ENCODE results near the gene DCDC2. TPM values are rescaled to one million over a fixed set of nuclear protein-coding genes. Genes with fewer than 3 reads are reported as not detected.
"Not testable (repeated sequence)": the region's sequence is repeated elsewhere in the genome, so short reads cannot be mapped to it uniquely, and the experiment has no call there.

Gene DCDC2
- total RNA-seq, 1 experiment from 2014 or later = 1.8 TPM

DNA sequence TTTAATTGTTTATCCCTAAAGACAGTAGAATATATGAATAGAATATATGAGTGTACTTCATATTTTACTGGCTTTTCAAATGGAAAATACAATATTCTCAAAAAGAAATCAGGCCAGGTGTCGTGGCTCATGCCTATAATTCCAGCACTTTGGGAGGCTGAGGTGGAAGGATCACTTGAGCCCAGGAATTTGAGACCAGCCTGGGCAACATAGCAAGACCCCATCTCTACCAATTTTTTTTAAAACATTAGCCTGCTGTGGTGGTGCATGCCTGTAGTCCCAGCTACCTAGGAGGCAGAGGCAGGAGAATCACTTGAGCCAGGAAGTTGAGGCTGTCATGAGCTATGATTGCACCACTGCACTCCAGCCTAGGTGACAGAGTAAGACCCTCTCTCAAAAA lies 116.1 kb downstream of the DCDC2 start:
- ATAC-seq; H3K4me3 Mint-ChIP-seq; POLR2A ChIA-PET; H3K27me3 Mint-ChIP-seq (ENCODE audit: low read depth); DNase-seq (ENCODE audit: low spot score); CTCF ChIA-PET; H3K27ac Mint-ChIP-seq; H3K36me3 Mint-ChIP-seq: not testable (repeated sequence)
- peaks cover 17% of the 10 kb centered on the region for H3K9me3 Mint-ChIP-seq
- TF ChIP-seq ZNF121 (CRISPR knock-in tag; IDR thresholded peaks at IDR 0.05) = peak; percentile 53; the same call in 1 of the 2 replicates
- peaks cover 21% of the 10 kb centered on the region for H3K4me1 Mint-ChIP-seq

DNA sequence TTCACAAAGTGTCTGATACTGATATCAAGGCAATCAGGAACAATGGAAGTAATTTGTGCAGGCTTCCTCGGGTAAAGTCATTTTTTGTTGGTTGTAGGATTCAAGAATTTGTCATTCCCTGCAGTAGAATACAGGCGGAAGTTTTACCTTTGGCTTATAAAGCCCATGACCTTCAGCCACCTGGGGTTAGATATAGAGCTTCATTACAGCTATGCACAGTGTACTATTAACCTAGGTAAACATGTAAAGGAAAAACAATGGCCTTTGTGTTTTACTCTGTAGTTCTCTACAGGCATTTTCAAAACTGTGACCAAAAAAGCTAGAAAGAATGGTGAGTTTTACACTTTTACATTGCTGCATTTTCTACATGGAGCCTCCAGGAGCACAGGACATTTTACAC lies 116.9 kb downstream of the DCDC2 start:
- Mint-ChIP-seq H3K4me1 (peaks cover 21% of the 10 kb centered on the region), H3K4me3 (no peak overlapping the region), H3K36me3 (peaks cover 7% of the 10 kb centered on the region), H3K9me3 (peaks cover 18% of the 10 kb centered on the region), H3K27ac (no peak overlapping the region), H3K27me3 (ENCODE audit: low read depth) (peaks cover 5% of the 10 kb centered on the region)
- no peak for ATAC-seq
- no peak for DNase-seq (ENCODE audit: low spot score)
- TF ChIP-seq EMX1 (CRISPR knock-in tag; IDR thresholded peaks at IDR 0.05) (no peak), SOX15 (CRISPR knock-in tag; IDR thresholded peaks at IDR 0.05) (no peak), NR3C1 (CRISPR knock-in tag; conservative IDR thresholded peaks at IDR 0.05; ENCODE audit: low read depth) (no peak), ZNF121 (CRISPR knock-in tag; IDR thresholded peaks at IDR 0.05) (no peak), FOXJ3 (CRISPR knock-in tag; IDR thresholded peaks at IDR 0.05; ENCODE audit: borderline replicate concordance) (no peak)
- TF ChIP-seq, protein P1, sequence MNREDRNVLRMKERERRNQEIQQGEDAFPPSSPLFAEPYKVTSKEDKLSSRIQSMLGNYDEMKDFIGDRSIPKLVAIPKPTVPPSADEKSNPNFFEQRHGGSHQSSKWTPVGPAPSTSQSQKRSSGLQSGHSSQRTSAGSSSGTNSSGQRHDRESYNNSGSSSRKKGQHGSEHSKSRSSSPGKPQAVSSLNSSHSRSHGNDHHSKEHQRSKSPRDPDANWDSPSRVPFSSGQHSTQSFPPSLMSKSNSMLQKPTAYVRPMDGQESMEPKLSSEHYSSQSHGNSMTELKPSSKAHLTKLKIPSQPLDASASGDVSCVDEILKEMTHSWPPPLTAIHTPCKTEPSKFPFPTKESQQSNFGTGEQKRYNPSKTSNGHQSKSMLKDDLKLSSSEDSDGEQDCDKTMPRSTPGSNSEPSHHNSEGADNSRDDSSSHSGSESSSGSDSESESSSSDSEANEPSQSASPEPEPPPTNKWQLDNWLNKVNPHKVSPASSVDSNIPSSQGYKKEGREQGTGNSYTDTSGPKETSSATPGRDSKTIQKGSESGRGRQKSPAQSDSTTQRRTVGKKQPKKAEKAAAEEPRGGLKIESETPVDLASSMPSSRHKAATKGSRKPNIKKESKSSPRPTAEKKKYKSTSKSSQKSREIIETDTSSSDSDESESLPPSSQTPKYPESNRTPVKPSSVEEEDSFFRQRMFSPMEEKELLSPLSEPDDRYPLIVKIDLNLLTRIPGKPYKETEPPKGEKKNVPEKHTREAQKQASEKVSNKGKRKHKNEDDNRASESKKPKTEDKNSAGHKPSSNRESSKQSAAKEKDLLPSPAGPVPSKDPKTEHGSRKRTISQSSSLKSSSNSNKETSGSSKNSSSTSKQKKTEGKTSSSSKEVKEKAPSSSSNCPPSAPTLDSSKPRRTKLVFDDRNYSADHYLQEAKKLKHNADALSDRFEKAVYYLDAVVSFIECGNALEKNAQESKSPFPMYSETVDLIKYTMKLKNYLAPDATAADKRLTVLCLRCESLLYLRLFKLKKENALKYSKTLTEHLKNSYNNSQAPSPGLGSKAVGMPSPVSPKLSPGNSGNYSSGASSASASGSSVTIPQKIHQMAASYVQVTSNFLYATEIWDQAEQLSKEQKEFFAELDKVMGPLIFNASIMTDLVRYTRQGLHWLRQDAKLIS (CRISPR knock-in tag; IDR thresholded peaks at IDR 0.05; ENCODE audit: borderline replicate concordance) = no peak
- TF ChIP-seq, protein P2, sequence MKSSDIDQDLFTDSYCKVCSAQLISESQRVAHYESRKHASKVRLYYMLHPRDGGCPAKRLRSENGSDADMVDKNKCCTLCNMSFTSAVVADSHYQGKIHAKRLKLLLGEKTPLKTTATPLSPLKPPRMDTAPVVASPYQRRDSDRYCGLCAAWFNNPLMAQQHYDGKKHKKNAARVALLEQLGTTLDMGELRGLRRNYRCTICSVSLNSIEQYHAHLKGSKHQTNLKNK (CRISPR knock-in tag; IDR thresholded peaks at IDR 0.05) = no peak
- TF ChIP-seq, protein P3, sequence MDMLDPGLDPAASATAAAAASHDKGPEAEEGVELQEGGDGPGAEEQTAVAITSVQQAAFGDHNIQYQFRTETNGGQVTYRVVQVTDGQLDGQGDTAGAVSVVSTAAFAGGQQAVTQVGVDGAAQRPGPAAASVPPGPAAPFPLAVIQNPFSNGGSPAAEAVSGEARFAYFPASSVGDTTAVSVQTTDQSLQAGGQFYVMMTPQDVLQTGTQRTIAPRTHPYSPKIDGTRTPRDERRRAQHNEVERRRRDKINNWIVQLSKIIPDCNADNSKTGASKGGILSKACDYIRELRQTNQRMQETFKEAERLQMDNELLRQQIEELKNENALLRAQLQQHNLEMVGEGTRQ (CRISPR knock-in tag; IDR thresholded peaks at IDR 0.05) = no peak
- CTCF ChIA-PET = no interaction called here
- POLR2A ChIA-PET = no interaction called here

DNA sequence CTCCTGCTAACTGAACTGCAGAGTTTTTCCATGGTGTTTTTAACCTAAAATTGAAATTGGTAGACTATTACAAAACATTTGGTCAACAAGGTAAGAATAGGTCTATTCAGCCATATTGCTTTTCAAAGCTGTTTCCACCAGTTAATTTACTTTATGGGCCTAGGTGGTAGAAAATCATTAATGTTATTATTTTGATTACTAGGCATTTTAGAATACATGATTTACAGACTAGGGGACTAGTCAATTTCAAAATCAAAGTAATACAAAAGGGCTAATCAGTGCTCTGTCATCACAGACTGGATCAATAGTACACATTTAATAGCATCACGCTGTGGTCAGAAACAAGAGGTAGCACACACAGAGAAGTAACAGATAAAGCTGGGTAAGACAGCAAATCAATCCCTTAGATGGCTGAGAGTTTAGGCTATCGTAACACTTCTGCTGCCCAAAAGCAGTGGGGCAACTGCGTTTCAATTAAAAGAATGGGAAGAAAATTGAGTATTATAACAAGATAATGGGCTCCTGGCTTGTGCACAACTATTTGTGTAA lies 117.4 kb downstream of the DCDC2 start:
- Mint-ChIP-seq H3K27ac (no peak overlapping the region), H3K27me3 (ENCODE audit: low read depth) (peaks cover 5% of the 10 kb centered on the region), H3K4me1 (peaks cover 19% of the 10 kb centered on the region), H3K4me3 (no peak overlapping the region), H3K36me3 (peaks cover 7% of the 10 kb centered on the region), H3K9me3 (peaks cover 18% of the 10 kb centered on the region)
- DNase-seq (ENCODE audit: low spot score) (no peak), ATAC-seq (no peak)
- ChIA-PET POLR2A (no interaction called here), CTCF (no interaction called here)
- TF ChIP-seq, protein P4, sequence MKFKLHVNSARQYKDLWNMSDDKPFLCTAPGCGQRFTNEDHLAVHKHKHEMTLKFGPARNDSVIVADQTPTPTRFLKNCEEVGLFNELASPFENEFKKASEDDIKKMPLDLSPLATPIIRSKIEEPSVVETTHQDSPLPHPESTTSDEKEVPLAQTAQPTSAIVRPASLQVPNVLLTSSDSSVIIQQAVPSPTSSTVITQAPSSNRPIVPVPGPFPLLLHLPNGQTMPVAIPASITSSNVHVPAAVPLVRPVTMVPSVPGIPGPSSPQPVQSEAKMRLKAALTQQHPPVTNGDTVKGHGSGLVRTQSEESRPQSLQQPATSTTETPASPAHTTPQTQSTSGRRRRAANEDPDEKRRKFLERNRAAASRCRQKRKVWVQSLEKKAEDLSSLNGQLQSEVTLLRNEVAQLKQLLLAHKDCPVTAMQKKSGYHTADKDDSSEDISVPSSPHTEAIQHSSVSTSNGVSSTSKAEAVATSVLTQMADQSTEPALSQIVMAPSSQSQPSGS (CRISPR knock-in tag; IDR thresholded peaks at IDR 0.05; ENCODE audit: borderline replicate concordance, low read depth) = no peak
- TF ChIP-seq, protein P5, sequence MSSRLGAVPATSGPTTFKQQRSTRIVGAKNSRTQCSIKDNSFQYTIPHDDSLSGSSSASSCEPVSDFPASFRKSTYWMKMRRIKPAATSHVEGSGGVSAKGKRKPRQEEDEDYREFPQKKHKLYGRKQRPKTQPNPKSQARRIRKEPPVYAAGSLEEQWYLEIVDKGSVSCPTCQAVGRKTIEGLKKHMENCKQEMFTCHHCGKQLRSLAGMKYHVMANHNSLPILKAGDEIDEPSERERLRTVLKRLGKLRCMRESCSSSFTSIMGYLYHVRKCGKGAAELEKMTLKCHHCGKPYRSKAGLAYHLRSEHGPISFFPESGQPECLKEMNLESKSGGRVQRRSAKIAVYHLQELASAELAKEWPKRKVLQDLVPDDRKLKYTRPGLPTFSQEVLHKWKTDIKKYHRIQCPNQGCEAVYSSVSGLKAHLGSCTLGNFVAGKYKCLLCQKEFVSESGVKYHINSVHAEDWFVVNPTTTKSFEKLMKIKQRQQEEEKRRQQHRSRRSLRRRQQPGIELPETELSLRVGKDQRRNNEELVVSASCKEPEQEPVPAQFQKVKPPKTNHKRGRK (CRISPR knock-in tag; IDR thresholded peaks at IDR 0.05; ENCODE audit: borderline replicate concordance) = no peak
- TF ChIP-seq, protein P6, sequence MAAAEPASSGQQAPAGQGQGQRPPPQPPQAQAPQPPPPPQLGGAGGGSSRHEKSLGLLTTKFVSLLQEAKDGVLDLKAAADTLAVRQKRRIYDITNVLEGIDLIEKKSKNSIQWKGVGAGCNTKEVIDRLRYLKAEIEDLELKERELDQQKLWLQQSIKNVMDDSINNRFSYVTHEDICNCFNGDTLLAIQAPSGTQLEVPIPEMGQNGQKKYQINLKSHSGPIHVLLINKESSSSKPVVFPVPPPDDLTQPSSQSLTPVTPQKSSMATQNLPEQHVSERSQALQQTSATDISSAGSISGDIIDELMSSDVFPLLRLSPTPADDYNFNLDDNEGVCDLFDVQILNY (CRISPR knock-in tag; IDR thresholded peaks at IDR 0.05) = no peak
- TF ChIP-seq, protein P7, sequence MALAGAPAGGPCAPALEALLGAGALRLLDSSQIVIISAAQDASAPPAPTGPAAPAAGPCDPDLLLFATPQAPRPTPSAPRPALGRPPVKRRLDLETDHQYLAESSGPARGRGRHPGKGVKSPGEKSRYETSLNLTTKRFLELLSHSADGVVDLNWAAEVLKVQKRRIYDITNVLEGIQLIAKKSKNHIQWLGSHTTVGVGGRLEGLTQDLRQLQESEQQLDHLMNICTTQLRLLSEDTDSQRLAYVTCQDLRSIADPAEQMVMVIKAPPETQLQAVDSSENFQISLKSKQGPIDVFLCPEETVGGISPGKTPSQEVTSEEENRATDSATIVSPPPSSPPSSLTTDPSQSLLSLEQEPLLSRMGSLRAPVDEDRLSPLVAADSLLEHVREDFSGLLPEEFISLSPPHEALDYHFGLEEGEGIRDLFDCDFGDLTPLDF (CRISPR knock-in tag; IDR thresholded peaks at IDR 0.05) = no peak
- TF ChIP-seq, protein P8, sequence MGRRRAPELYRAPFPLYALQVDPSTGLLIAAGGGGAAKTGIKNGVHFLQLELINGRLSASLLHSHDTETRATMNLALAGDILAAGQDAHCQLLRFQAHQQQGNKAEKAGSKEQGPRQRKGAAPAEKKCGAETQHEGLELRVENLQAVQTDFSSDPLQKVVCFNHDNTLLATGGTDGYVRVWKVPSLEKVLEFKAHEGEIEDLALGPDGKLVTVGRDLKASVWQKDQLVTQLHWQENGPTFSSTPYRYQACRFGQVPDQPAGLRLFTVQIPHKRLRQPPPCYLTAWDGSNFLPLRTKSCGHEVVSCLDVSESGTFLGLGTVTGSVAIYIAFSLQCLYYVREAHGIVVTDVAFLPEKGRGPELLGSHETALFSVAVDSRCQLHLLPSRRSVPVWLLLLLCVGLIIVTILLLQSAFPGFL (CRISPR knock-in tag; IDR thresholded peaks at IDR 0.05; ENCODE audit: borderline replicate concordance) = no peak
- TF ChIP-seq SMAD4 (CRISPR knock-in tag; IDR thresholded peaks at IDR 0.05) = no peak
- TF ChIP-seq JUN (CRISPR knock-in tag; IDR thresholded peaks at IDR 0.05) = no peak
- no peak for TF ChIP-seq ZNF138 (CRISPR knock-in tag; conservative IDR thresholded peaks at IDR 0.05)
- no peak for TF ChIP-seq CREB1 (CRISPR knock-in tag; IDR thresholded peaks at IDR 0.05)
